DND-41 (cell line): Measurements from ENCODE around the gene ZSCAN12.
"Not testable (repeated sequence)": the region's sequence is repeated elsewhere in the genome, so short reads cannot be mapped to it uniquely, and the experiment has no call there.

Experiments used
- EZH2 ChIP-seq: IDR thresholded peaks from 3 replicates; pipeline ENCODE4 v1.6.1; 2012; ENCODE audit warnings: borderline replicate concordance, low read depth, mild to moderate bottlenecking, moderate library complexity, low read length, inconsistent platforms; ENCODE audit not compliant: severe bottlenecking
- TF ChIP-seq, protein P1 (sequence below): IDR thresholded peaks from 2 replicates; pipeline ENCODE4 v1.5.1; 2012; ENCODE audit warnings: borderline replicate concordance, low read length, moderate library complexity, mild to moderate bottlenecking; ENCODE audit not compliant: poor library complexity, severe bottlenecking; ENCODE audit errors: extremely low read depth

DNA sequence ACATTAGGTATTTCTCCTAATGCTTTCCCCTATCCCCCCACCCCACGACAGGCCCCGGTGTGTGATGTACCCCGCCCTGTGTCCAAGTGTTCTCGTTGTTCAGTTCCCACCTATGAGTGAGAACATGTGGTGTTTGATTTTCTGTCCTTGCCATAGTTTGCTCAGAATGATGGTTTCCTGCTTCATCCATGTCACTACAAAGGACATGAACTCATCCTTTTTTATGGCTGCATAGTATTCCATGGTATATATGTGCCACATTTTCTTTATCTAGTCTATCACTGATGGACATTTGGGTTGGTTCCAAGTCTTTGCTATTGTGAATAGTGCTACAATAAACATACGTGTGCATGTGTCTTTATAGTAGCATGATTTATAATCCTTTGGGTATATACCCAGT lies 4.4 kb upstream of the ZSCAN12 start:
- TF ChIP-seq, protein P1, sequence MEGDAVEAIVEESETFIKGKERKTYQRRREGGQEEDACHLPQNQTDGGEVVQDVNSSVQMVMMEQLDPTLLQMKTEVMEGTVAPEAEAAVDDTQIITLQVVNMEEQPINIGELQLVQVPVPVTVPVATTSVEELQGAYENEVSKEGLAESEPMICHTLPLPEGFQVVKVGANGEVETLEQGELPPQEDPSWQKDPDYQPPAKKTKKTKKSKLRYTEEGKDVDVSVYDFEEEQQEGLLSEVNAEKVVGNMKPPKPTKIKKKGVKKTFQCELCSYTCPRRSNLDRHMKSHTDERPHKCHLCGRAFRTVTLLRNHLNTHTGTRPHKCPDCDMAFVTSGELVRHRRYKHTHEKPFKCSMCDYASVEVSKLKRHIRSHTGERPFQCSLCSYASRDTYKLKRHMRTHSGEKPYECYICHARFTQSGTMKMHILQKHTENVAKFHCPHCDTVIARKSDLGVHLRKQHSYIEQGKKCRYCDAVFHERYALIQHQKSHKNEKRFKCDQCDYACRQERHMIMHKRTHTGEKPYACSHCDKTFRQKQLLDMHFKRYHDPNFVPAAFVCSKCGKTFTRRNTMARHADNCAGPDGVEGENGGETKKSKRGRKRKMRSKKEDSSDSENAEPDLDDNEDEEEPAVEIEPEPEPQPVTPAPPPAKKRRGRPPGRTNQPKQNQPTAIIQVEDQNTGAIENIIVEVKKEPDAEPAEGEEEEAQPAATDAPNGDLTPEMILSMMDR, result not testable (repeated sequence)
- TF ChIP-seq EZH2, result not testable (repeated sequence)
